ENCODE measurements around the gene BCL11A. TPM values are rescaled to one million over a fixed set of nuclear protein-coding genes. Genes with fewer than 3 reads are reported as not detected.

BCL11A gene
- polyA plus RNA-seq, 3 donors = 8.7 to 15.6 (median 11.1) TPM

- Histone ChIP-seq H3K4me1 (ENCODE audit: control insufficient read depth in 1 of 2, insufficient read depth in 2 of 2, low read length in 2 of 2) (peaks cover 15 to 23% of the 10 kb centered on the region in 2 donors), H3K9me3 (replicated peaks in 1 of 2; ENCODE audit: control insufficient read depth in 1 of 2, insufficient read depth in 1 of 2, low read length in 2 of 2) (no peaks in the 10 kb centered on the region), H3K79me2 (ENCODE audit: insufficient read depth, low read length) (no peaks in the 10 kb centered on the region), H4K20me1 (ENCODE audit: insufficient read depth, low read length) (no peaks in the 10 kb centered on the region), H3K4me3 (replicated peaks in 1 of 3; ENCODE audit: low read depth in 2 of 3, low read length in 3 of 3) (no peak overlapping the region), H3K27me3 (ENCODE audit: control insufficient read depth in 2 of 2, insufficient read depth in 2 of 2, low read length in 2 of 2) (no peaks in the 10 kb centered on the region), H2AFZ (ENCODE audit: insufficient read depth, low read depth, low read length, poor library complexity, severe bottlenecking) (no peak overlapping the region), H3K9ac (ENCODE audit: insufficient read depth, low read length, poor library complexity, severe bottlenecking) (no peak overlapping the region), H3K4me2 (replicated peaks; ENCODE audit: extremely low read depth, low read length, poor library complexity, severe bottlenecking) (no peak overlapping the region), H3K27ac (ENCODE audit: low read depth in 1 of 2, low read length in 2 of 2) (no peak overlapping the region), H3K36me3 (replicated peaks in 1 of 2; ENCODE audit: control insufficient read depth in 1 of 2, insufficient read depth in 2 of 2, low read length in 2 of 2) (no peaks in the 10 kb centered on the region)
- TF ChIP-seq CTCF (IDR thresholded peaks at IDR 0.05) = no peak
- Mint-ChIP-seq H3K4me1 (peaks cover 35% of the 10 kb centered on the region), H3K27me3 (ENCODE audit: low read depth in 3 of 3) (no peaks in the 10 kb centered on the region), H3K36me3 (no peaks in the 10 kb centered on the region), H3K4me3 (no peak overlapping the region), H3K27ac (no peak overlapping the region), H3K9me3 (no peaks in the 10 kb centered on the region)
- DNase-seq = no peak
- intact Hi-C loops (cut with micrococcal nuclease) = no loop called here
- WGBS (ENCODE audit: insufficient coverage) = 30% methylated on average over 1 of the region's 2 CpGs
Observed at GRCh38 chr2:60407398-60407797, 146.1 kb downstream of the BCL11A start.

DNA sequence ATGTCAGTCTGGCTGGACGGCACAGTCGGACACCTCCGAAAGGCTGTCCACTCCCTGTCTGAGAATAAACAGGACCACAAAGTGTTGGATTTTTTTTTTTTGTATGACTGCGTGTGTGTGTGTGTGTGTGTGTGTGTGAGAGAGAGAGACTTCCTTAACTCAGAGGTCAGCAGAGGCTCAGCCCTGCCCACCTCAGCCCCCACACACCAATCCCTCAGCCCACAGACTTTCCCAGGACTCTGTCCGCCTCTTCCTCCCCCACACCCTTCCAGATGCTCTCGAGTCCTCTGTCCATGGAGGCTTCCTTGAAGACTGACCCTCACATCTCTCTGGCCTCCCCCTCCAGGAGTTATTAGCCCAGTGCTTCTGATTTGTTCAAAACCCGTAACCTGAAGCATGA lies 147.3 kb downstream of the BCL11A start:
- Mint-ChIP-seq H3K27ac (peak overlapping the region in 1 of 7 donors; percentile 1), H3K27me3 (ENCODE audit: low read depth in 3 of 3) (no peaks in the 10 kb centered on the region), H3K4me1 (peaks cover 25% of the 10 kb centered on the region), H3K36me3 (no peaks in the 10 kb centered on the region), H3K4me3 (no peak overlapping the region), H3K9me3 (peaks cover 0 to 2% (median 0%) of the 10 kb centered on the region in 7 donors)
- Histone ChIP-seq H3K4me3 (replicated peaks in 1 of 3; ENCODE audit: low read depth in 2 of 3, low read length in 3 of 3) (no peak overlapping the region), H2AFZ (ENCODE audit: insufficient read depth, low read depth, low read length, poor library complexity, severe bottlenecking) (no peak overlapping the region), H3K9ac (ENCODE audit: insufficient read depth, low read length, poor library complexity, severe bottlenecking) (no peak overlapping the region), H3K4me1 (ENCODE audit: control insufficient read depth in 1 of 2, insufficient read depth in 2 of 2, low read length in 2 of 2) (peaks cover 4 to 11% of the 10 kb centered on the region in 2 donors), H4K20me1 (ENCODE audit: insufficient read depth, low read length) (no peaks in the 10 kb centered on the region), H3K79me2 (ENCODE audit: insufficient read depth, low read length) (no peaks in the 10 kb centered on the region), H3K9me3 (replicated peaks in 1 of 2; ENCODE audit: control insufficient read depth in 1 of 2, insufficient read depth in 1 of 2, low read length in 2 of 2) (no peaks in the 10 kb centered on the region), H3K27ac (ENCODE audit: low read depth in 1 of 2, low read length in 2 of 2) (no peak overlapping the region), H3K4me2 (replicated peaks; ENCODE audit: extremely low read depth, low read length, poor library complexity, severe bottlenecking) (no peak overlapping the region), H3K36me3 (replicated peaks in 1 of 2; ENCODE audit: control insufficient read depth in 1 of 2, insufficient read depth in 2 of 2, low read length in 2 of 2) (no peaks in the 10 kb centered on the region), H3K27me3 (ENCODE audit: control insufficient read depth in 2 of 2, insufficient read depth in 2 of 2, low read length in 2 of 2) (no peaks in the 10 kb centered on the region)
- intact Hi-C loops (cut with micrococcal nuclease) = no loop called here
- WGBS (ENCODE audit: insufficient coverage) = 89% methylated on average over 2 of the region's 7 CpGs
- no peak for DNase-seq
- no peak for TF ChIP-seq CTCF (IDR thresholded peaks at IDR 0.05)
